H1 (cell line): ENCODE data around the gene ANKRD62. TPM values are rescaled to one million over a fixed set of nuclear protein-coding genes. Genes with fewer than 3 reads are reported as not detected.

Source experiments
- CTCF ChIA-PET: fragments of 300-600 bp; sonication (Branson Sonifier 250); formaldehyde crosslinking; loops from one replicate; lab custom pipeline; 2021; ENCODE audit not compliant: partially characterized antibody; lab: Charles Lee
- POLR2A ChIA-PET: fragments of 300-600 bp; sonication (Branson Sonifier 250); formaldehyde crosslinking; loops from one replicate; lab custom pipeline; 2021; ENCODE audit warnings: inconsistent platforms; ENCODE audit not compliant: partially characterized antibody; lab: Charles Lee
- DNase-seq, 2 experiments: peaks; one replicate each; pipeline versions ENCODE4 v3.0.0 to v3.0.0-alpha.2; 2010 to 2022; ENCODE audit warnings: low spot score in 2 of 2, low read depth in 1 of 2, mixed read lengths in 1 of 2
- FAIRE-seq: peaks from 2 replicates; lab custom pipeline; 2011; peaks lifted over from hg19 to GRCh38; lab: Jason Lieb, UNC
- H2AFZ ChIP-seq: 2 replicates; pipeline ENCODE4 v1.8.1; 2012; ENCODE audit warnings: low read length, inconsistent platforms
- H2AK5ac ChIP-seq: 2 replicates; pipeline ENCODE4 v1.6.1; 2013; ENCODE audit warnings: low read depth, low read length
- H2BK120ac ChIP-seq: replicated peaks from 2 replicates; pipeline ENCODE3; 2013; ENCODE audit warnings: low read depth, low read length, inconsistent platforms
- H2BK12ac ChIP-seq: 2 replicates; pipeline ENCODE4 v1.6.1; 2013; ENCODE audit warnings: low read depth, low read length
- H2BK15ac ChIP-seq: 2 replicates; pipeline ENCODE4 v1.6.1; 2013; ENCODE audit warnings: low read length
- H2BK20ac ChIP-seq: 2 replicates; pipeline ENCODE4 v1.6.1; 2013; ENCODE audit warnings: low read length
- H2BK5ac ChIP-seq: 2 replicates; pipeline ENCODE4 v1.6.1; 2013; ENCODE audit warnings: low read depth, low read length
- H3K14ac ChIP-seq: 2 replicates; pipeline ENCODE4 v1.6.1; 2013; ENCODE audit warnings: inconsistent platforms; ENCODE audit not compliant: insufficient read length
- H3K18ac ChIP-seq: 2 replicates; pipeline ENCODE4 v1.6.1; 2013; ENCODE audit warnings: low read length; ENCODE audit errors: extremely low read depth
- H3K23ac ChIP-seq: 2 replicates; pipeline ENCODE4 v1.6.1; 2013; ENCODE audit warnings: inconsistent platforms; ENCODE audit not compliant: insufficient read length
- H3K23me2 ChIP-seq: 2 replicates; pipeline ENCODE4 v1.6.1; 2013; ENCODE audit warnings: low read depth, low read length
- H3K27ac ChIP-seq: 2 replicates; pipeline ENCODE4 v1.6.1; 2011; ENCODE audit warnings: low read depth, low read length, inconsistent platforms
- H3K27me3 ChIP-seq, 4 experiments: replicated peaks in 1 of 4; 1 replicate in 1 of 4; 2 replicates in 3 of 4; pipeline versions ENCODE4 v1.6.1 to v1.8.1; 2011 to 2013; ENCODE audit warnings: low read length in 3 of 4, mild to moderate bottlenecking in 3 of 4, inconsistent platforms in 2 of 4, mixed read lengths in 2 of 4, moderate library complexity in 1 of 4; ENCODE audit not compliant: control insufficient read depth in 3 of 4, insufficient read depth in 3 of 4; ENCODE audit errors: extremely low read depth in 1 of 4
- H3K36me3 ChIP-seq, 4 experiments: 2 replicates each; pipeline versions ENCODE4 v1.6.1 to v1.8.1; 2011 to 2013; ENCODE audit warnings: mild to moderate bottlenecking in 4 of 4, low read length in 3 of 4, moderate library complexity in 2 of 4, control low read depth in 1 of 4, inconsistent platforms in 1 of 4; ENCODE audit not compliant: insufficient read depth in 4 of 4, control insufficient read depth in 2 of 4
- H3K4ac ChIP-seq: replicated peaks from 2 replicates; pipeline ENCODE3; 2013; ENCODE audit warnings: low read length, low read depth, mixed read lengths, inconsistent platforms; ENCODE audit not compliant: insufficient read length
- H3K4me1 ChIP-seq, 4 experiments: replicated peaks in 1 of 4; 1 replicate in 1 of 4; 2 replicates in 3 of 4; pipeline versions ENCODE4 v1.6.1 to v1.8.1; 2011 to 2013; ENCODE audit warnings: low read length in 3 of 4, inconsistent platforms in 2 of 4, mixed read lengths in 1 of 4; ENCODE audit not compliant: insufficient read depth in 4 of 4, control insufficient read depth in 3 of 4
- H3K4me2 ChIP-seq, 2 experiments: 2 replicates each; pipeline versions ENCODE4 v1.6.1 to v1.8.1; 2011 to 2013; ENCODE audit warnings: low read depth in 2 of 2, low read length in 2 of 2, control low read depth in 1 of 2, inconsistent platforms in 1 of 2, mild to moderate bottlenecking in 1 of 2; ENCODE audit not compliant: insufficient read depth in 1 of 2
- H3K4me3 ChIP-seq, 4 experiments: fragments of 200-600, 300-600 bp in 1 of 4; sonication (generic), shearing (Covaris generic), sonication (Bioruptor Twin) in 1 of 4; 2 replicates each; pipeline versions ENCODE4 v1.5.1 to v1.8.1; 2011 to 2016; ENCODE audit warnings: low read length in 4 of 4, low read depth in 3 of 4, control low read depth in 2 of 4, inconsistent platforms in 2 of 4, mild to moderate bottlenecking in 2 of 4, mixed read lengths in 1 of 4, moderate library complexity in 1 of 4; ENCODE audit not compliant: insufficient read depth in 2 of 4; ENCODE audit errors: extremely low read depth in 1 of 4
- H3K56ac ChIP-seq: replicated peaks from 2 replicates; pipeline ENCODE3; 2013; ENCODE audit warnings: low read depth, mild to moderate bottlenecking, mixed read lengths, low read length, inconsistent platforms; ENCODE audit not compliant: insufficient read length
- H3K79me1 ChIP-seq: 2 replicates; pipeline ENCODE4 v1.6.1; 2013; ENCODE audit warnings: low read depth, low read length, control low read depth
- H3K79me2 ChIP-seq, 2 experiments: 2 replicates each; pipeline versions ENCODE4 v1.6.1 to v1.8.1; 2012 to 2013; ENCODE audit warnings: low read length in 2 of 2, mild to moderate bottlenecking in 2 of 2, inconsistent platforms in 1 of 2; ENCODE audit not compliant: insufficient read depth in 2 of 2, control insufficient read depth in 1 of 2
- H3K9ac ChIP-seq, 4 experiments: replicated peaks in 1 of 4; 1 replicate in 1 of 4; 2 replicates in 3 of 4; pipeline versions ENCODE4 v1.6.1 to v1.8.1; 2011 to 2013; ENCODE audit warnings: low read depth in 3 of 4, low read length in 3 of 4, control low read depth in 2 of 4, mild to moderate bottlenecking in 2 of 4, moderate library complexity in 2 of 4, inconsistent platforms in 1 of 4; ENCODE audit errors: extremely low read depth in 1 of 4
- H3K9me3 ChIP-seq, 2 experiments: 2 replicates each; pipeline versions ENCODE4 v1.6.1 to v1.8.1; 2012 to 2013; ENCODE audit warnings: mild to moderate bottlenecking in 2 of 2, moderate library complexity in 2 of 2, control low read depth in 1 of 2, inconsistent platforms in 1 of 2, low read depth in 1 of 2, low read length in 1 of 2, mixed read lengths in 1 of 2; ENCODE audit not compliant: insufficient read depth in 2 of 2
- H4K20me1 ChIP-seq, 2 experiments: replicated peaks in 1 of 2; 2 replicates each; pipeline versions ENCODE3 to v1.8.1; 2011 to 2013; ENCODE audit warnings: inconsistent platforms in 2 of 2, low read length in 2 of 2, mild to moderate bottlenecking in 1 of 2; ENCODE audit not compliant: insufficient read depth in 2 of 2, control insufficient read depth in 1 of 2
- H4K5ac ChIP-seq: 2 replicates; pipeline ENCODE4 v1.6.1; 2013; ENCODE audit warnings: low read length, low read depth, mixed read lengths, inconsistent platforms; ENCODE audit not compliant: insufficient read length
- H4K8ac ChIP-seq: 2 replicates; pipeline ENCODE4 v1.8.0; 2013; ENCODE audit warnings: mild to moderate bottlenecking, moderate library complexity, low read length, inconsistent platforms; ENCODE audit not compliant: insufficient read depth; ENCODE audit errors: extremely low read depth
- H4K91ac ChIP-seq: replicated peaks from 2 replicates; pipeline ENCODE3; 2013; ENCODE audit warnings: low read length, mixed read lengths, inconsistent platforms; ENCODE audit not compliant: insufficient read length
- BACH1 ChIP-seq: IDR thresholded peaks from 2 replicates; pipeline ENCODE4 v1.6.1; 2012; ENCODE audit warnings: low read length, improper control_type of control experiment
- CHD1 ChIP-seq: IDR thresholded peaks from 2 replicates; pipeline ENCODE4 v1.6.1; 2012; ENCODE audit warnings: low read depth, low read length, improper control_type of control experiment
- GABPA ChIP-seq: IDR thresholded peaks from 2 replicates; pipeline ENCODE4 v1.6.1; 2011; ENCODE audit warnings: mild to moderate bottlenecking, low read length, moderate library complexity, borderline replicate concordance; ENCODE audit not compliant: insufficient read depth
- MAFK ChIP-seq: IDR thresholded peaks from 2 replicates; pipeline ENCODE4 v1.6.1; 2012; ENCODE audit warnings: low read depth, mild to moderate bottlenecking, improper control_type of control experiment, low read length
- POLR2A ChIP-seq, 2 experiments: IDR thresholded peaks; 1 replicate in 1 of 2; 2 replicates in 1 of 2; pipeline ENCODE4 v1.6.1; 2011; ENCODE audit warnings: low read depth in 2 of 2, low read length in 2 of 2, mild to moderate bottlenecking in 2 of 2; ENCODE audit errors: control extremely low read depth in 1 of 2
- POU5F1 ChIP-seq: IDR thresholded peaks from 2 replicates; pipeline ENCODE4 v1.6.1; 2011; ENCODE audit warnings: low read depth, mild to moderate bottlenecking, low read length, moderate library complexity
- SAP30 ChIP-seq: fragments of 300-600 bp; sonication (generic); IDR thresholded peaks from 2 replicates; pipeline ENCODE4 v1.7.1; 2012; ENCODE audit warnings: low read length, moderate library complexity, mild to moderate bottlenecking, inconsistent platforms; ENCODE audit not compliant: insufficient read depth, insufficient replicate concordance
- SIN3A ChIP-seq, 2 experiments: IDR thresholded peaks in 1 of 2; conservative IDR thresholded peaks in 1 of 2; 2 replicates each; pipeline ENCODE4 v1.6.1; 2011 to 2012; ENCODE audit warnings: low read length in 2 of 2, improper control_type of control experiment in 1 of 2, low read depth in 1 of 2, mild to moderate bottlenecking in 1 of 2
- SP4 ChIP-seq: IDR thresholded peaks from 2 replicates; pipeline ENCODE4 v1.6.1; 2012; ENCODE audit warnings: low read length, inconsistent platforms
- SUZ12 ChIP-seq: fragments of 200-600 bp; sonication (generic); IDR thresholded peaks from 2 replicates; pipeline ENCODE4 v1.6.1; 2012; ENCODE audit warnings: mild to moderate bottlenecking, inconsistent platforms, low read length, moderate library complexity, mixed read lengths
- TEAD4 ChIP-seq: IDR thresholded peaks from 2 replicates; pipeline ENCODE4 v1.6.1; 2012; ENCODE audit warnings: low read depth, low read length, inconsistent platforms, mixed read lengths
- ZNF274 ChIP-seq: IDR thresholded peaks from 2 replicates; pipeline ENCODE4 v1.7.0; 2012; ENCODE audit warnings: low read length, borderline replicate concordance; ENCODE audit errors: extremely low read depth
- WGBS, 2 experiments: shearing (Covaris generic) in 1 of 2; methylation state at CpG; one replicate each; pipeline versions ENCODE4 v1.1.6 to v1.1.7; 2013 to 2015; ENCODE audit warnings: low lambda C conversion rate in 2 of 2, mixed read lengths in 2 of 2, inconsistent platforms in 1 of 2, low coverage in 1 of 2, missing lambda C conversion rate in 1 of 2; ENCODE audit not compliant: insufficient replicate concordance in 2 of 2, insufficient coverage in 1 of 2, insufficient read length in 1 of 2; ENCODE audit errors: extremely low coverage in 1 of 2, missing lambda C conversion rate in 1 of 2; 5-methylcytosine and 5-hydroxymethylcytosine counted together
- polyA plus RNA-seq, 7 experiments: library from polyadenylated mRNA; depleted of rRNA in 3 of 7; stranded (reverse) in 5 of 7; unstranded in 2 of 7; fragments of >200 nt in 5 of 7; fragments of 200-250 nt in 2 of 7; gene quantifications; 1 replicate in 5 of 7; 2 replicates in 1 of 7; 4 replicates in 1 of 7; pipeline versions ENCODE4 v1.2.1 to v1.2.3, GENCODE V29; 2011 to 2013; ENCODE audit warnings: missing spikeins in 2 of 7, mixed read lengths in 2 of 7
- total RNA-seq: library from RNA; stranded (reverse); fragmentation: NEBNext Ultra II Directional; extraction: Animal tissue kit (Norgen Biotek cat#: 25700); gene quantifications from 2 replicates; pipeline ENCODE4 v1.2.1, GENCODE V29; 2021
- TF ChIP-seq, protein P1 (sequence below): IDR thresholded peaks from 2 replicates; pipeline ENCODE4 v1.6.1; 2011; ENCODE audit warnings: low read depth, mild to moderate bottlenecking, low read length; ENCODE audit not compliant: insufficient read depth
- TF ChIP-seq, protein P2 (sequence below): IDR thresholded peaks from 2 replicates; pipeline ENCODE4 v1.6.1; 2011; ENCODE audit warnings: low read length, improper control_type of control experiment

Gene ANKRD62
- total and polyA plus RNA-seq, 2 of the 8 experiments (the other 6 are each of a cell fraction or from before 2014, with no cell fraction given) = not detected

GRCh38 chr18:12072996-12073395 is 20.6 kb upstream of the ANKRD62 start:
- Histone ChIP-seq H2BK5ac (no peak overlapping the region), H3K9ac (no peak overlapping the region), H3K4me1 (no peaks in the 10 kb centered on the region; a peak in 1 of 7 replicates), H2BK15ac (no peak overlapping the region), H3K36me3 (no peaks in the 10 kb centered on the region), H2BK20ac (no peak overlapping the region), H3K79me1 (no peaks in the 10 kb centered on the region), H3K18ac (no peak overlapping the region), H4K20me1 (no peaks in the 10 kb centered on the region), H4K91ac (no peak overlapping the region), H3K4me3 (no peak overlapping the region), H4K5ac (no peak overlapping the region), H2AFZ (no peak overlapping the region), H2BK120ac (no peak overlapping the region), H3K27ac (no peak overlapping the region), H3K4me2 (no peak overlapping the region), H2AK5ac (no peak overlapping the region), H3K9me3 (peaks cover 0 to 3% of the 10 kb centered on the region in 2 experiments; a peak in 1 of 4 replicates), H3K23ac (no peak overlapping the region), H3K14ac (no peak overlapping the region), H4K8ac (no peak overlapping the region), H2BK12ac (no peak overlapping the region), H3K56ac (no peak overlapping the region), H3K27me3 (no peaks in the 10 kb centered on the region), H3K23me2 (no peaks in the 10 kb centered on the region), H3K79me2 (no peaks in the 10 kb centered on the region), H3K4ac (no peak overlapping the region)
- DNase-seq = no peak
- POLR2A ChIA-PET = no interaction called here
- TF ChIP-seq, protein P1, sequence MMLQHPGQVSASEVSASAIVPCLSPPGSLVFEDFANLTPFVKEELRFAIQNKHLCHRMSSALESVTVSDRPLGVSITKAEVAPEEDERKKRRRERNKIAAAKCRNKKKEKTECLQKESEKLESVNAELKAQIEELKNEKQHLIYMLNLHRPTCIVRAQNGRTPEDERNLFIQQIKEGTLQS = no peak
- no peak for TF ChIP-seq MAFK
- TF ChIP-seq CHD1 = no peak
- TF ChIP-seq SAP30 = no peak
- no peak for TF ChIP-seq SP4
- TF ChIP-seq, protein P2, sequence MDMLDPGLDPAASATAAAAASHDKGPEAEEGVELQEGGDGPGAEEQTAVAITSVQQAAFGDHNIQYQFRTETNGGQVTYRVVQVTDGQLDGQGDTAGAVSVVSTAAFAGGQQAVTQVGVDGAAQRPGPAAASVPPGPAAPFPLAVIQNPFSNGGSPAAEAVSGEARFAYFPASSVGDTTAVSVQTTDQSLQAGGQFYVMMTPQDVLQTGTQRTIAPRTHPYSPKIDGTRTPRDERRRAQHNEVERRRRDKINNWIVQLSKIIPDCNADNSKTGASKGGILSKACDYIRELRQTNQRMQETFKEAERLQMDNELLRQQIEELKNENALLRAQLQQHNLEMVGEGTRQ = no peak
- no peak for TF ChIP-seq POLR2A (IDR thresholded peaks at IDR 0.05; ENCODE audit: control extremely low read depth in 1 of 2, low read depth in 2 of 2, low read length in 2 of 2)
- TF ChIP-seq SIN3A (conservative IDR thresholded peaks at IDR 0.05 in 1 of 2, IDR thresholded peaks at IDR 0.05 in 1 of 2; ENCODE audit: low read depth in 1 of 2, low read length in 2 of 2) = no peak
- TF ChIP-seq POU5F1 = no peak
- no peak for TF ChIP-seq ZNF274
- TF ChIP-seq SUZ12 = no peak
- no peak for TF ChIP-seq BACH1
- no peak for TF ChIP-seq GABPA
- TF ChIP-seq TEAD4 = no peak
- no peak for FAIRE-seq
- CTCF ChIA-PET = no interaction called here
- WGBS, 2 experiments = 85% methylated on average over 1 of the region's 1 CpG; no CpG with 5 or more reads in 1 of the 2 experiments
